HL-60 (cell line): ENCODE data around the gene ECEL1.

Source experiments
- GABPA ChIP-seq: IDR thresholded peaks from 2 replicates; pipeline ENCODE4 v1.6.1; 2012; ENCODE audit warnings: low read depth
- POLR2AphosphoS5 ChIP-seq: IDR thresholded peaks from 2 replicates; pipeline ENCODE4 v1.6.1; 2012; ENCODE audit warnings: low read depth
- TF ChIP-seq, protein P1 (sequence below): IDR thresholded peaks from one replicate; pipeline ENCODE4 v1.5.1; 2011; ENCODE audit warnings: low read length, control low read depth, inconsistent platforms; ENCODE audit not compliant: insufficient read depth
- TF ChIP-seq, protein P2 (sequence below): IDR thresholded peaks from 2 replicates; pipeline ENCODE4 v1.6.1; 2012; ENCODE audit warnings: low read depth; ENCODE audit not compliant: insufficient replicate concordance

DNA sequence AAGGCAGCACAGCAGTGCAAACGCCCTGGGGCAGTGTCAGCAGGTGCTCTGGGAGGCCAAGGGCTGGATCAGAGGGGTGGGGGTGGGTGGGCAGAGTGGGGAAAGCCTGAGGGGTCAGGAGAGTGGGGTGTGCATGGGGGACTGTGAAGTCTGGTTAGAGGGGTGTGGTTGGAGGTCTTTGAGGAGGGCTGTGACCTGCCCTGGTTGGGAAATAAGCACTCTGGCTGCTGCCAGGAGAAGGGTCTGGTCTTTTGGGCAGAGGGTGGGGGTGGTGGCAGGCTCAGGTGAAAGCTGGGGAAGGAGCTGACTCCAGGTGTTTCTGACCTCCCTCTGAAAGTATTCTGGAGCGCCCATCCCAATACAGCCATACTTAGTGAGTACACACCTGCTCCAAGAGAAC, 27.5 kb downstream of the ECEL1 start:
- TF ChIP-seq, protein P1, sequence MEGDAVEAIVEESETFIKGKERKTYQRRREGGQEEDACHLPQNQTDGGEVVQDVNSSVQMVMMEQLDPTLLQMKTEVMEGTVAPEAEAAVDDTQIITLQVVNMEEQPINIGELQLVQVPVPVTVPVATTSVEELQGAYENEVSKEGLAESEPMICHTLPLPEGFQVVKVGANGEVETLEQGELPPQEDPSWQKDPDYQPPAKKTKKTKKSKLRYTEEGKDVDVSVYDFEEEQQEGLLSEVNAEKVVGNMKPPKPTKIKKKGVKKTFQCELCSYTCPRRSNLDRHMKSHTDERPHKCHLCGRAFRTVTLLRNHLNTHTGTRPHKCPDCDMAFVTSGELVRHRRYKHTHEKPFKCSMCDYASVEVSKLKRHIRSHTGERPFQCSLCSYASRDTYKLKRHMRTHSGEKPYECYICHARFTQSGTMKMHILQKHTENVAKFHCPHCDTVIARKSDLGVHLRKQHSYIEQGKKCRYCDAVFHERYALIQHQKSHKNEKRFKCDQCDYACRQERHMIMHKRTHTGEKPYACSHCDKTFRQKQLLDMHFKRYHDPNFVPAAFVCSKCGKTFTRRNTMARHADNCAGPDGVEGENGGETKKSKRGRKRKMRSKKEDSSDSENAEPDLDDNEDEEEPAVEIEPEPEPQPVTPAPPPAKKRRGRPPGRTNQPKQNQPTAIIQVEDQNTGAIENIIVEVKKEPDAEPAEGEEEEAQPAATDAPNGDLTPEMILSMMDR, result no peak
- TF ChIP-seq GABPA (no peak), POLR2AphosphoS5 (no peak)
- TF ChIP-seq, protein P2, sequence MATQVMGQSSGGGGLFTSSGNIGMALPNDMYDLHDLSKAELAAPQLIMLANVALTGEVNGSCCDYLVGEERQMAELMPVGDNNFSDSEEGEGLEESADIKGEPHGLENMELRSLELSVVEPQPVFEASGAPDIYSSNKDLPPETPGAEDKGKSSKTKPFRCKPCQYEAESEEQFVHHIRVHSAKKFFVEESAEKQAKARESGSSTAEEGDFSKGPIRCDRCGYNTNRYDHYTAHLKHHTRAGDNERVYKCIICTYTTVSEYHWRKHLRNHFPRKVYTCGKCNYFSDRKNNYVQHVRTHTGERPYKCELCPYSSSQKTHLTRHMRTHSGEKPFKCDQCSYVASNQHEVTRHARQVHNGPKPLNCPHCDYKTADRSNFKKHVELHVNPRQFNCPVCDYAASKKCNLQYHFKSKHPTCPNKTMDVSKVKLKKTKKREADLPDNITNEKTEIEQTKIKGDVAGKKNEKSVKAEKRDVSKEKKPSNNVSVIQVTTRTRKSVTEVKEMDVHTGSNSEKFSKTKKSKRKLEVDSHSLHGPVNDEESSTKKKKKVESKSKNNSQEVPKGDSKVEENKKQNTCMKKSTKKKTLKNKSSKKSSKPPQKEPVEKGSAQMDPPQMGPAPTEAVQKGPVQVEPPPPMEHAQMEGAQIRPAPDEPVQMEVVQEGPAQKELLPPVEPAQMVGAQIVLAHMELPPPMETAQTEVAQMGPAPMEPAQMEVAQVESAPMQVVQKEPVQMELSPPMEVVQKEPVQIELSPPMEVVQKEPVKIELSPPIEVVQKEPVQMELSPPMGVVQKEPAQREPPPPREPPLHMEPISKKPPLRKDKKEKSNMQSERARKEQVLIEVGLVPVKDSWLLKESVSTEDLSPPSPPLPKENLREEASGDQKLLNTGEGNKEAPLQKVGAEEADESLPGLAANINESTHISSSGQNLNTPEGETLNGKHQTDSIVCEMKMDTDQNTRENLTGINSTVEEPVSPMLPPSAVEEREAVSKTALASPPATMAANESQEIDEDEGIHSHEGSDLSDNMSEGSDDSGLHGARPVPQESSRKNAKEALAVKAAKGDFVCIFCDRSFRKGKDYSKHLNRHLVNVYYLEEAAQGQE, result no peak
